Activated naive CD8-positive, alpha-beta T cell treated with anti-CD3 and anti-CD28 coated beads, Interleukin-2, amount 10 ng/mL, durations not matched to agents 7 days and 5 days (primary cell): ENCODE measurements around the gene TPRA1. TPM values are rescaled to one million over a fixed set of nuclear protein-coding genes. Genes with fewer than 3 reads are reported as not detected.
A peak's percentile ranks its signal among the peaks of the same experiment; 100 is the strongest.

Experiments used
- ATAC-seq: fragments of 150-1000 bp; cut with Tn5 transposase; one replicate; pipeline ENCODE4 v1.10.0; 2021; ENCODE audit warnings: low read depth, moderate library complexity
- POLR2A ChIA-PET: fragments of 350-600 bp; sonication (Branson Sonifier 250); formaldehyde crosslinking; loops from one replicate; lab custom pipeline; 2021; ENCODE audit warnings: antibody characterized with exemption; lab: Charles Lee
- DNase-seq: peaks from one replicate; pipeline ENCODE4 v3.0.0; 2021
- H3K27ac Mint-ChIP-seq: one replicate; pipeline ENCODE4 v1.8.0; 2022; ENCODE audit warnings: mild to moderate bottlenecking, mixed read lengths
- H3K27me3 Mint-ChIP-seq: one replicate; pipeline ENCODE4 v1.8.0; 2022; ENCODE audit warnings: mild to moderate bottlenecking, moderate library complexity, mixed read lengths
- H3K36me3 Mint-ChIP-seq: one replicate; pipeline ENCODE4 v1.8.0; 2021; ENCODE audit warnings: mild to moderate bottlenecking, mixed read lengths
- H3K4me1 Mint-ChIP-seq: one replicate; pipeline ENCODE4 v1.8.0; 2021; ENCODE audit warnings: mixed read lengths
- H3K4me3 Mint-ChIP-seq: one replicate; pipeline ENCODE4 v1.8.0; 2022; ENCODE audit warnings: mild to moderate bottlenecking, moderate library complexity, mixed read lengths
- H3K9me3 Mint-ChIP-seq: one replicate; pipeline ENCODE4 v1.8.0; 2021; ENCODE audit warnings: mixed read lengths
- total RNA-seq, 2 experiments: library from RNA; stranded (reverse); gene quantifications; one replicate each; pipeline ENCODE4 v1.2.3, GENCODE V29; 2021

Gene TPRA1
- total RNA-seq: 10 to 100 TPM; 33.6 to 33.9 TPM

- Mint-ChIP-seq H3K9me3 (no peaks in the 10 kb centered on the region), H3K4me1 (peaks cover 23% of the 10 kb centered on the region), H3K27me3 (no peaks in the 10 kb centered on the region), H3K4me3 (peak within 1 kb of the TSS; percentile 95), H3K27ac (peak within 1 kb of the TSS; percentile 96), H3K36me3 (peaks cover 2% of the 10 kb centered on the region)
- peak; percentile 83 for DNase-seq
- peak; percentile 81 for ATAC-seq
- POLR2A ChIA-PET: interaction anchor here (1.3 to 3.1 kb wide), 2 partner anchors 8 to 81 kb away, joined by 9 to 24 read pairs; partner anchors contain the start of genes ABTB1 and MCM2
Observed at GRCh38 chr3:127590593-127591465, at the start of gene TPRA1. TPRA1 (minus strand) TSS chr3:127590733; CDS start chr3:127580146, 10,587 bp downstream.

GRCh38 chr3:127640042-127640355, 49.5 kb upstream of the TPRA1 start:
- no peaks in the 10 kb centered on the region for H3K9me3 Mint-ChIP-seq
- no peaks in the 10 kb centered on the region for H3K36me3 Mint-ChIP-seq
- no peak for DNase-seq

GRCh38 chr3:127639173-127640041, 48.9 kb upstream of the TPRA1 start:
- ATAC-seq: no peak
- Mint-ChIP-seq H3K27me3 (peaks cover 6% of the 10 kb centered on the region), H3K4me1 (peaks cover 26% of the 10 kb centered on the region), H3K4me3 (no peak overlapping the region), H3K36me3 (no peaks in the 10 kb centered on the region), H3K27ac (no peak overlapping the region), H3K9me3 (no peaks in the 10 kb centered on the region)
- POLR2A ChIA-PET: no interaction called here
- DNase-seq: no peak

More at GRCh38 chr3:127640042-127640355, 49.5 kb upstream of the TPRA1 start:
- POLR2A ChIA-PET: no interaction called here
- Mint-ChIP-seq H3K4me1 (peaks cover 28% of the 10 kb centered on the region), H3K27me3 (peaks cover 5% of the 10 kb centered on the region), H3K27ac (no peak overlapping the region), H3K4me3 (no peak overlapping the region)
- ATAC-seq: no peak

GRCh38 chr3:127637971-127638370, 47.4 kb upstream of the TPRA1 start:
- ATAC-seq (no peak), DNase-seq (no peak)
- H3K27ac Mint-ChIP-seq: peak overlapping the region; percentile 83
- H3K9me3 Mint-ChIP-seq: no peaks in the 10 kb centered on the region
- H3K4me3 Mint-ChIP-seq: peak overlapping the region; percentile 61
- POLR2A ChIA-PET: interaction anchor here (0.6 to 3.5 kb wide), 2 partner anchors 40 to 1097 kb away, joined by 3 to 20 read pairs; partner anchors contain the start of gene MCM2
- no peaks in the 10 kb centered on the region for H3K36me3 Mint-ChIP-seq
- H3K4me1 Mint-ChIP-seq: peaks cover 26% of the 10 kb centered on the region
- H3K27me3 Mint-ChIP-seq: peaks cover 14% of the 10 kb centered on the region

- POLR2A ChIA-PET: interaction anchor here (0.6 to 3.5 kb wide), 3 partner anchors 34 to 1097 kb away, joined by 3 to 20 read pairs (median 6); partner anchors contain the start of gene MCM2
- H3K4me3 Mint-ChIP-seq: peak overlapping the region; percentile 61
- peaks cover 14% of the 10 kb centered on the region for H3K27me3 Mint-ChIP-seq
- H3K36me3 Mint-ChIP-seq: no peaks in the 10 kb centered on the region
- ATAC-seq: peak; percentile 100
- H3K4me1 Mint-ChIP-seq: peaks cover 26% of the 10 kb centered on the region
- H3K27ac Mint-ChIP-seq: peak overlapping the region; percentile 83
- H3K9me3 Mint-ChIP-seq: no peaks in the 10 kb centered on the region
- DNase-seq: peak; percentile 65
Observed at GRCh38 chr3:127637546-127637945, 47.0 kb upstream of the TPRA1 start.

GRCh38 chr3:127634653-127635052, 44.1 kb upstream of the TPRA1 start:
- Mint-ChIP-seq H3K27ac (no peak overlapping the region), H3K9me3 (no peaks in the 10 kb centered on the region), H3K27me3 (peaks cover 36% of the 10 kb centered on the region), H3K4me1 (peaks cover 31% of the 10 kb centered on the region), H3K36me3 (peaks cover 2% of the 10 kb centered on the region), H3K4me3 (no peak overlapping the region)
- ATAC-seq (no peak), DNase-seq (no peak)
- POLR2A ChIA-PET: no interaction called here

- H3K4me1 Mint-ChIP-seq: peaks cover 21% of the 10 kb centered on the region
- H3K36me3 Mint-ChIP-seq: peaks cover 2% of the 10 kb centered on the region
- DNase-seq: no peak
- POLR2A ChIA-PET: interaction anchor here (1.2 to 1.3 kb wide), 2 partner anchors 12 to 40 kb away, joined by 3 read pairs; no protein-coding TSS in a partner anchor
- peaks cover 53% of the 10 kb centered on the region for H3K27me3 Mint-ChIP-seq
- H3K27ac Mint-ChIP-seq: no peak overlapping the region
- H3K4me3 Mint-ChIP-seq: no peak overlapping the region
- no peaks in the 10 kb centered on the region for H3K9me3 Mint-ChIP-seq
- ATAC-seq: no peak
Observed at GRCh38 chr3:127632035-127632820, 41.7 kb upstream of the TPRA1 start.

- Mint-ChIP-seq H3K27me3 (peaks cover 61% of the 10 kb centered on the region), H3K4me3 (no peak overlapping the region), H3K36me3 (peaks cover 2% of the 10 kb centered on the region), H3K9me3 (no peaks in the 10 kb centered on the region), H3K27ac (no peak overlapping the region), H3K4me1 (peaks cover 26% of the 10 kb centered on the region)
- POLR2A ChIA-PET: interaction anchor here (1.2 kb wide), 1 partner anchor 11 kb away, joined by 3 read pairs; no protein-coding TSS in a partner anchor
- DNase-seq (no peak), ATAC-seq (no peak)
Observed at GRCh38 chr3:127630811-127631714, 40.5 kb upstream of the TPRA1 start.

GRCh38 chr3:127629467-127630403, 39.2 kb upstream of the TPRA1 start:
- peak overlapping the region; percentile 79 for H3K4me3 Mint-ChIP-seq
- H3K27ac Mint-ChIP-seq: no peak overlapping the region
- peaks cover 2% of the 10 kb centered on the region for H3K36me3 Mint-ChIP-seq
- ATAC-seq (peak; percentile 8), DNase-seq (no peak)
- peaks cover 59% of the 10 kb centered on the region for H3K27me3 Mint-ChIP-seq
- H3K4me1 Mint-ChIP-seq: peaks cover 22% of the 10 kb centered on the region
- POLR2A ChIA-PET: interaction anchor here (0.6 to 1.0 kb wide), 2 partner anchors 31 to 42 kb away, joined by 3 read pairs; no protein-coding TSS in a partner anchor
- no peaks in the 10 kb centered on the region for H3K9me3 Mint-ChIP-seq

- peak within 1 kb of the TSS; percentile 79 for H3K4me3 Mint-ChIP-seq
- peaks cover 53% of the 10 kb centered on the region for H3K27me3 Mint-ChIP-seq
- H3K4me1 Mint-ChIP-seq: peaks cover 22% of the 10 kb centered on the region
- H3K36me3 Mint-ChIP-seq: peaks cover 2% of the 10 kb centered on the region
- H3K27ac Mint-ChIP-seq: no peak within 1 kb of the TSS
- POLR2A ChIA-PET: interaction anchor here (0.6 to 1.0 kb wide), 2 partner anchors 43 to 46 kb away, joined by 3 to 6 read pairs; no protein-coding TSS in a partner anchor
- ATAC-seq: peak; percentile 65
- no peaks in the 10 kb centered on the region for H3K9me3 Mint-ChIP-seq
- peak; percentile 64 for DNase-seq
Observed at GRCh38 chr3:127628788-127629466, 38.4 kb upstream of the TPRA1 start, which contains the start of gene PODXL2. PODXL2 (plus strand) TSS chr3:127629185; CDS start chr3:127629220, 35 bp downstream.
